ENCODE data around the gene SMAD9.

Gene SMAD9

GRCh38 chr13:36847606-36848005 is 72.4 kb downstream of the SMAD9 start:
- no peak for DNase-seq (ENCODE audit: low read depth, low spot score)
- no peak for TF ChIP-seq CTCF (IDR thresholded peaks at IDR 0.05; ENCODE audit: low read depth, low read length)
- in situ Hi-C loops (cut with HindIII; ENCODE audit: low sequenced_read_pairs) = no loop called here
- no peak overlapping the region for H3K4me3 ChIP-seq (ENCODE audit: low read depth, low read length)

- in situ Hi-C loops (cut with HindIII; ENCODE audit: low sequenced_read_pairs) = no loop called here
- TF ChIP-seq CTCF (IDR thresholded peaks at IDR 0.05; ENCODE audit: low read depth, low read length) = no peak
Observed at GRCh38 chr13:36841391-36841790, 78.6 kb downstream of the SMAD9 start.

GRCh38 chr13:36840718-36841250 is 79.3 kb downstream of the SMAD9 start:
- in situ Hi-C loops (cut with HindIII; ENCODE audit: low sequenced_read_pairs) = no loop called here
- H3K4me3 ChIP-seq (ENCODE audit: low read depth, low read length) = no peak overlapping the region
- no peak for TF ChIP-seq CTCF (IDR thresholded peaks at IDR 0.05; ENCODE audit: low read depth, low read length)

More at GRCh38 chr13:36841391-36841790, 78.6 kb downstream of the SMAD9 start:
- no peak overlapping the region for H3K4me3 ChIP-seq (ENCODE audit: low read depth, low read length)
- DNase-seq (ENCODE audit: low read depth, low spot score) = no peak

GRCh38 chr13:36839981-36840380 is 80.1 kb downstream of the SMAD9 start:
- TF ChIP-seq CTCF (IDR thresholded peaks at IDR 0.05; ENCODE audit: low read depth, low read length) = no peak
- no peak overlapping the region for H3K4me3 ChIP-seq (ENCODE audit: low read depth, low read length)
- in situ Hi-C loops (cut with HindIII; ENCODE audit: low sequenced_read_pairs) = no loop called here
- no peak for DNase-seq (ENCODE audit: low read depth, low spot score)

More at GRCh38 chr13:36840718-36841250, 79.3 kb downstream of the SMAD9 start:
- no peak for DNase-seq (ENCODE audit: low read depth, low spot score)

- TF ChIP-seq CTCF (IDR thresholded peaks at IDR 0.05; ENCODE audit: low read depth, low read length) = no peak
Observed at GRCh38 chr13:36839281-36839680, 80.8 kb downstream of the SMAD9 start.

GRCh38 chr13:36837354-36838092 is 82.5 kb downstream of the SMAD9 start:
- in situ Hi-C loops (cut with HindIII; ENCODE audit: low sequenced_read_pairs) = no loop called here
- DNase-seq (ENCODE audit: low read depth, low spot score) = no peak
- H3K4me3 ChIP-seq (ENCODE audit: low read depth, low read length) = no peak overlapping the region
- TF ChIP-seq CTCF (IDR thresholded peaks at IDR 0.05; ENCODE audit: low read depth, low read length) = no peak

More at GRCh38 chr13:36839281-36839680, 80.8 kb downstream of the SMAD9 start:
- no peak overlapping the region for H3K4me3 ChIP-seq (ENCODE audit: low read depth, low read length)
- in situ Hi-C loops (cut with HindIII; ENCODE audit: low sequenced_read_pairs) = no loop called here
- DNase-seq (ENCODE audit: low read depth, low spot score) = no peak
